DMS53 (cell line): ENCODE measurements around the gene RTN4RL2.

Experiments used
- DNase-seq: peaks from one replicate; lab custom pipeline; 2025; lab: John Stamatoyannopoulos, UW

The RTN4RL2 gene

DNA sequence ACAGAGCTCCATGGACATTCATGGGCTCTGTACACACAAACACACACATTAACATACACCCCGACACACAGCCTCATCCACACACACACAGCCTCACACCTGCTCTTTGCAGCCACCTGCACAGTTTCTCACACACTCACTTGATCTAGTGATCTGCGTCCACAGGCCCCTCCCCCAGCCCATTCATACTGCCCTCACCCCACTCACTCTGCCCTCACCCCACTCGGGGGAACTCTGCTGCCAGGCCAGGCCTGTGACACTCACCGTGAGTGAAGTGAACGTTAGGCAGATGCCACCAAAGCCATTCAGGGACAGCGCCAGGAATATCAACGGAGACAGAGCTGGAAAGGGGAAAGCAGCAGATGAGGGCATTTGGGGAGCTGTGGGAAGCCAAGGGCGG is 40.2 kb downstream of the RTN4RL2 start:
- DNase-seq, result peak; percentile 67

DNA sequence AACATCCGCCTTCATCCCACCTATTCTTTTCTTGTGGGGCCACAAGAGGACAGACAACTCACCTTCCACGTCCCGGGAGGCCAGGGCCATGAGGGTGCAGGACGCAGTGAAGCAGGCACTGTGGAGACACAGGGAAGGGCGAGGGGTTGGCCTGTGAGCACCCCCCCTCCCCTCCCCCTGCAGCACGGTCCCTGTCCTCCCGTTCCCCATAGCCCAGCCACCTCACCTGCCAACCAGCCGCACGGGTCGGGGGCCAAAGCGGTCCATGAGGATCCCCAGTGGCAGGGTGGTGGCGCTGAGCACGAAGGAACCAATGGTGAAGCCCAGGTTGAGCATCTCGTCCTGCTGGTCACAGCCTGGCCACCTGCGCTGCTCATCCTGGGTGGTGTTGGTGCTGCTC is 40.6 kb downstream of the RTN4RL2 start:
- DNase-seq, result peak; percentile 61

DNA sequence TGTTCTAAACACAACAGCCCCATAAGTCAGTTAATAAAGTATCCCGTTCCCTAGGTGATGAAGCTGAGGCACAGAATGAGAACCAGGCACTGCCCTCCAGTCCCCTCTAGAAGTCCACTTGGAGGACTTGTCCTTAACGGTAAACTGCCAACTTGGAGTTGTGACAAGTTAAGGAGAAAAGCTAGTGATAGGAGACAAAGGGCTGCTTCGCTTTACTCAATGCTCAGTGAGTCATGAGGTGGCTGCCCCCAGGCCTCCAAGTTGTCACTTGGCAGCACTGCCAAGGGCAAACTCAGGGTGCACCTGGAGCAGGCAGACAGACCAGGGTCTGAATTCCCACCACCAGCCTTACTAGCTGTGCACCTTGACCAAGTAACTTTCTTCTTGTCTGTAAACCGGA is 41.6 kb downstream of the RTN4RL2 start:
- DNase-seq, result peak; percentile 49

DNA sequence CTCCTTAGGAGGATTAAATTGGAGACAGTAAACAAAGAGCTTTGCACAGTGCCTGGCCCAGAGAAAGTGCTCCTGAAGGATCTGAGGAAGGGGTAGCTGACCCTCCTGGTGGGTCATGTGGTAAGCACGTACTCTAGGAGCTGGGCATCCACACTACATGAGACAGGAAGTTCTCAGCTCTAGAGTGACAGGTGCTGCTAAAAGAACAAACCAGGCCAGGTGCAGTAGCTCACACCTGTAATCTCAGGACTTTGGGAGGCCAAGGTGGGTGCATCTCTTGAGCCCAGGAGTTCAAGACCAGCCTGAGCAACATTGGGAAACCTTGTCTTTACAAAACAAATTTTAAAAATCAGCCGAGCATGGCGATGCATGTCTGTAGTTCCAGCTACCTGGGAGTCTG is 42.0 kb downstream of the RTN4RL2 start:
- peak; percentile 50 for DNase-seq

DNA sequence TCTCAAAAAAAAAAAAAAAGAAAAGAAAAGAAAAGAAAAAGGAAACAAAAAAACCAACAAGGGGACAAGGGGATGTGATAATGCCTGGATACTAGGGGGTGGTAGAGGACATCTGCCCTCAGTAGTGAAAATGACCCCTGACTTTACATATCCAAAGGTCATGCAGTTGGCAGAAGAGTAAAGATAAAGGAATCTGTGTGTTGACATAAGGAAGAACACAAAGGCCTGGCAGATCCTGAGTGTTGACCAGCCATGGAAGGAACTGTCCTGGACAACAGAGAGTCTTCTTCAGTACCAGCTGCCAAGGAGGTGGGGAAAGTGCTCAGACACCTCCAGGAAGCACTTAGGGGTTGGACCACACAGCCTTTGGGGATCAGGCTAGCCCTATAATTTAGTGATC is 42.5 kb downstream of the RTN4RL2 start:
- peak; percentile 9 for DNase-seq

DNA sequence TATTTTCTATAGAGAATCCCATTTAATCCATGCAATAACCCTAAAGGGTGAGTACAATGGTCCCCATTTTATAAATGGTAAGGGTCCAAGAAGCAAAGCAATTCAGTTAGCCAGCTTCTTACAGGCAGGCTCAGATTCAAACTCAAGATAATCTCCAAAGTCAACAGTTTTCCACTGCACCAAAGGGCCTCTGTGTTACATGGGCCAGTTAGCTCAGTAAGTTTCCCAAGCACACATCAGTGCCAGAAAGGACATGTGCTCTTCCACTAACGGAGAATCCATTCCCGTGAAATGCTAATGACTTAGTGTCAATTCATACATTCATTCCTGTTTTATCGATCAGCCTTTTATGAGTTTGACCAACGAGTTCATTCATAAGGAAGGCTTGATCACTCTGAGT is 44.2 kb downstream of the RTN4RL2 start:
- DNase-seq, result no peak

DNA sequence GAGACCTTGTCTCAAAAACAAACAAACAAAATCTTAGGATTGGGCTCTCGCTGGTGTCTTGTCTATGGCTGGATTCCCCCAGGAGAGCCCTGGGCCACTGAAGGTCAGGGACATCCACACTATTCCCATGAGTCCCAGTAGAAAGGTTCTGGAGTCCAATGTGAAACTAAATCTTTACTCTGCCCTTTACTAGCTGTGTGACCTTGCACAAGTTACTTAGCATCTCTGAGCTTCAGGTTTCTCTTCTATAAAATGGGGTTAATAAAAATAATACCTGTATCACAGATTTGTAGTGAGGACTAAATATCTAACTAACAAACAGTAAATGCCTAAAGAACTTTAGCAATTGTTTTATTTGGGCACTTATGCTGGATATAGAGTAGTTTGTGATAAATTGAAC is 46.2 kb downstream of the RTN4RL2 start:
- DNase-seq, result no peak

DNA sequence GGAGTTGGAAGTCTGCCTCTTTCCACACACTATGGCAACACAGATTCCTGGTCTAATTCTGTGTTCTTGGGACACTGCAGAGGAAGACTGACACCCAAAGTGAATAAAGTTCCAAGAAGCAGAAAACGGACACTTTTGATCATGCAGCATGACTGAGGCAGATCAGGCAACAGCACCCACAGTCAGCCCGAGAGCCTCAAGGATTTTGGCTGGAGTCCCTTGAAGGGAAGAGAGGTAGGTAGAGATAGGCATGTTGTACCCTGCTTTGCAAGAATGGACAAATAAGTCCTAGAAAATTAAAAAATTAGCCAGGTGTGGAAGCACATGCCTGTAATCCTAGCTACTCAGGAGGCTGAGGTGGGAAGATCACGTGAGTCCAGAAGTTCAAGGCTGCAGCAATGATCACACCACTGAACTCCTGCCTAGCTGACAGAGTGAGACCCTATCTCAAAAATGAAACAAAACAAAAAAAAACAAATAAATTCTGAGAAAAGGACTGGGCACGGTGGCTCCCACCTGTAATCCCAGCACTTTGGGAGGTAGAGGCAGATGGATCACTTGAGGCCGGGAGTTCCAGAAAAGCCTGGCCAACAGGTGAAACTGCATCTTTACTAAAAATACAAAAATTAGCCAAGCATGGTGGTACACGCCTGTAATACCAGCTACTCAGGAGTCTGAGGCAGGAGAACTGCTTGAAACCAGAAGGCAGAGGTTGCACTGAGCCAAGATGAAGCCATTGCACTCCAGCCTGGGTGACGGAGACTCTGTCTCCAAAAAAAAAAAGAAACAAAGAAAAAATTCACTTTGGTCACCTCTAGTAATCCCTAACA is 48.2 kb downstream of the RTN4RL2 start:
- DNase-seq, result no peak

DNA sequence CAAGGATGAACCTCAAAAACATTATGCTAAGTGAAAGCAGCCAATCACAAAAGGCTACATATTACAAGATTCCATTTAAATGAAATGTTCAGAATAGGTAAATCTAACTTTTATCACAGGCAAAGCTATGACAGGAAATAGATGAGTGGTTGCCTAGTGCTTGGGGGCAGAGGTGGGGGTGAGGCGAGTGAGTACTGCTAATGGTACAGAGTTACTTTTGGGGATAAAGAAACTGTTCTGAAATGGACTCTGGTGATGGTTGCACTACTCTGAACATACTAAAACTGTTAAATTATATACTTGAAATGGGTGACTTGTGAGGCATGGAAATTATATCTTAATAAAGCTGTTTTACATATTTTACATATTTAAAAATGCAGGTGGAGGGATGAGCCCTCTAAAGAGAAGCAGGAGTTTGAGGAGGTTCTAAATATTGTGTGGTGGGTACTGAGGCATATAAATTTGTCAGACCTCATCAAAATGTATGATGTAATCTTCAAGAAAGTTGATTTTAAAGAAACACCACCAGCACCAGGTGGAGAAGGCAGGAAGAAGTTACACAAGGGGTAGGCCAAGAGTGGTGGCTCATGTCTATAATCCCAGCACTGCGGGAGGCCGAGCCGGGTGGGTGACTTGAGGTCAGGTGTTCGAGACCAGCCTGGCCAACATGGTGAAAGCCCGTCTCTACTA is 51.6 kb downstream of the RTN4RL2 start:
- DNase-seq, result no peak

DNA sequence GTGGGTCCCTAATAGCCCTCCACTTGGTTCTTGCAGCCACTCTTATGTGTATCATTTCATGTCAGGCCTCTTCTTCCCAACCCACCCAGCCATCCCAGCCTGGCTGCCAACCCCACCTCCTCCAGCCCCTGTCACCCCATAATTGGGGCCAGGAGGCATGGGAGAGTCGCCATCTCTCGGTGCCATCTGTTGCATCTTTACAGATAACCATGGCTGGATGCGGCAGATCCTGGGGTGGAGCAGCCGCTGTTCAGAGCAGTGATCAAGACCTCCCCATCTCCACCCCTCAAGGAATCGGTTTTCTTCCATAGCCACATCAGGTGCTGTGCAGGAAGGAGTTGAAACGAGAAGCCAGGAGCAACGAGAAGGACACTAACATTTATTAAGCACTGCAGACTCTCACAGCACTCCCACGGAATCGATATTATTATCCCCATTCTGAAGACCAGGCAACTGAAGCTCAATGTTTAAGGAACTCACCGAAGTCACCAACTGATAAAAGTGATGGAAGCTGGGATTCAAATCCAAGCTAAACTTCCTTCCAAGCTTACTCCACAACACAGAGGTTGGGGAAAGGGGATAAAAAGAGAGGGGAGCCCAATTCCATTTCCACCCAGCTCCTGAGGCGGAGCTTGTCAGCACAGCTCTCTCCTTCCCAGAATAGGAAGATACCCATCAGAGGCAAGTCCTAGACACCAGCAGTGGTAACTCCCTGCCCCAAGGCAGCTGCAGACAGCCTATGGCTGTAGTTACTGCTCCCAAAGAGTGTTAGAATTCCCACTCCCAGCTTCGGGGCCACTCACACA is 52.5 kb downstream of the RTN4RL2 start:
- DNase-seq, result no peak

DNA sequence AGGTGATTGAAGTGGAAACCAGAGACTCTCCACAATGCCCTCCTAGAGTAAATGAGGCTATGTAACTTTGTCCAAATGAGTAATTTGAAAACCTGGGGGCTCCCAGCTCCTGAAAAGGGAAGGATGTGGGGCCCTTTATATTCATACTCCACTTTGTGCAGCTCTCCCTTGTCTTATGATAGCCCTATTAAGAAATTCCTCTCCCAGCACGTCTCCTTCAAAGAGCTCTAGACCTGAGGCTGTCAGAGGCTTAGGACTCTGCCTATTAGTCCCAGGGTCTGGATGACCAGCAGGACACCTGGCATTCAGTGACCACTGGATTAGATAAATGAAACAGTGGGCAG is 53.1 kb downstream of the RTN4RL2 start:
- DNase-seq, result no peak

DNA sequence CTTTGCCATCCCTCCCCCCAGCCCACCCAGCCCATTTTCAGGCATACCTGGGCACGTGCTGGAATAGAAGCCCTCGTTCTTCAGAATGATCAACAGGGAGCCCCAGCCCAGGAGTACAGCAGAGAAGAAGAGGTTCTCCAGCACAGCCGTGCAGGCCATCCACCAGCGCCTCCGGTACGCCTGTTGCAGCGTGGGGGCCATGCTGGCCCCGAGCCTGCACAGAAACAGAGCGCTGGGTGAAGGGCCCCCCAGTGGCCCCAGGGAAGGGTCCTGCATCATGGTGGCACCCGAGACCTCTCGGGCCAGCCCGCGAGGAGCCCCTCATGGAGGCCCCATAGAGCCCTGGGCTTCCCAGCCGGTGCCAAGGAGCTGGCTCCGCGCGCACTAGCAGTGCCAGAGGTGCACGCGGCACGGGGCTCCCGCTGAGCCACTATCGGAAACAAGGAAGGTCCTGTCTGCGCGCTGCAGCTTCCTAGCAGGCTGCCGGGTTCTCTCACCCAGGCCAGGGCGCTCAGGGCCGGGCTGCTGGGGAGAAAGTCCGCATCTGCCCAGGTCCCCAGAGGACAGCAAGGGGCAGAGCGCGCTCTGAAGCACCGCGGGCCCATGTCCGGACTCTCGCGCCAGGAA is 53.7 kb downstream of the RTN4RL2 start:
- DNase-seq, result peak; percentile 59

DNA sequence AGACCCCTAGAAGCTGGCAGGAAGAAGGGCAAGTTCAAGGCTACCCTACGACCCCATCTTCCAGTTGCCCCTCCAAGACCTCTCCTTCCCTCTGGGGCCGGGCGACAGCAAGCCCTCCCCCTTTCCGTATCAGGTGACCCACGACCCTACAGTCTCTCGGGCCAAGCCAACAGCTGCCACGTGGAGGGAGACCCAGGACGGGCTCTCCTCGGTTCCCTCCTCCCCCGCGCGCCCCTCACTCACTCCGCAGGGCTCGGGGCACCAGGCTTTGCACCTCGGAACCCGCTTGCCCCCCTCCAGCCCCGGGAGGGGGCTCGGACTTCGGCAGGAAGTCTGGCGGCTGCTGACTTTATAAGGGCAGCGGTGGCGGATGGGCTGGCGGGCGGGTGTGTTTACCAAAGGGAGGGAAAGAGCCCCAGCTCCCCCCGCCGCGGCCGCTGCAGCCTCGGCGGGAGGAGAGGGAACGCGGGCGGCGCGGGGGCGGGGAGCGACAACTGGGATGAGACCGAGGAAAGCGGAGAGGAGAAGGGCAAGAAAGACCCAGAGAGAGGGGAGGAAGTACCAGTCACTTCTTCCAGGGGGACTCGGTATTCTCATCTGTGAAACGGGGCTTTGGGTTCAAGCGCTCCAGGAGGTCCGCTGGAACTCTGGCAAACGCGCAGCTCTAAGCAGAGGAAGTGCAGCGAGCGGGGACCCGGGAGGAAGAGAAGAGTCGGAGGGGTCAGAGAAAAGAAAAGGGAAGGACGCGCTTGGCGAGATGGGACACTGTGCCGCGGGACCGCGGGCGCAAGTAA is 54.4 kb downstream of the RTN4RL2 start:
- DNase-seq, result peak; percentile 60

DNA sequence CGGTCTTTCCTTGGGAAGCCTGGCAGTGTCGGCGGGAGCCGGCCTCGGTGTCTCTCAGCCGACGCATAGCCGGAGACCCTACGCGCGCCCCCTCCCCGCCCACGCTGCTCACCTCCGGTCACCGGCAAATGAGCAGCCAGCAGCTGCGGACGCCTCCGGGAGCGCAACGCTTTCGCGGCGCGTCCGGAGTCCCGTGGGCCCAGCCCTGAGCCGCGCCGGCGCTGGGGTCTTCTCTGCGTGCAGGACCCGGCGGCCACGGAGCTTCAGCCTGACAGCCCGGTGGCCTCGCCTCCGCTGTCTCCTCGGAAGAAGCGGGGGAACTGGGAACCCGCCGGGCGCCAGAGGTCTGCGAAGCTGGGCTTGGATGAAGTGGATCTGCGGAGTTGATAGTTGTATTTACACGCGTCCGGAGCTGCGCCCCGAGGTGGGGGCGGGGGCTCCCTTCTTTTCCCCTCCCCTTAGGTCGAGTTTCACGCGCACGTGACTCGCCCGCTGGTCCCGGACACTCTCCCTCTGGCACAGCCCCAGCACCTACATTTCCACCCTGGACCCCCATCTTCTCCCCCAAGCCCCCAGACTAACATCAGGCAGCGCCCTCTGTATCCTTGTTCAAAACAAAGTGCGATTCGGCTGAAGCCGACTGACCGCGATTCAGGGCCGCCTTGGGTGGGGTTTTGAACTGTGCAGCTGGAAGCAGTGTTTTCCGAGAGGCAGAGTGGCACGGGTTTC is 55.2 kb downstream of the RTN4RL2 start, which contains the start of gene SLC43A1:
TSS of gene SLC43A1 (minus strand) at position 371 of the 729 bp plus-strand sequence. CDS start 1,591 bp downstream, outside the sequence.
- DNase-seq, result peak; percentile 35

DNA sequence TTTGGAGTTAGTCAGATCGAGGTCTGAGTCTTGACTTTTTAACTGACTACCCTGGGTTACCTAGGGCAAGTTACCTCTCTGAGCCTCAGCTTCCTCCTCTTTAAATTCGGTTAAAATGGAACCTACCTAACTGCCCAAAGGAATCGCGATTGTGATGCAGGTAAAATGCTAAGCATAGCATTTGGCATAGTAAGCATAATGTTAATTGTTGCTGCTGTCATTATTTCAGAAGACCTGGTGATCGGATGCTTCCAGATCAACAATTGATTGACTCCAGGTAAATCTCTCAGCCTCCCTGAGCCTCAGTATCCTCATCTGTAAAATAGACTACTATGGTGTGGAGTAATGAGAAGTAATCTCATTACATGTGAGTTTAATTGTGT is 55.7 kb downstream of the RTN4RL2 start:
- no peak for DNase-seq

DNA sequence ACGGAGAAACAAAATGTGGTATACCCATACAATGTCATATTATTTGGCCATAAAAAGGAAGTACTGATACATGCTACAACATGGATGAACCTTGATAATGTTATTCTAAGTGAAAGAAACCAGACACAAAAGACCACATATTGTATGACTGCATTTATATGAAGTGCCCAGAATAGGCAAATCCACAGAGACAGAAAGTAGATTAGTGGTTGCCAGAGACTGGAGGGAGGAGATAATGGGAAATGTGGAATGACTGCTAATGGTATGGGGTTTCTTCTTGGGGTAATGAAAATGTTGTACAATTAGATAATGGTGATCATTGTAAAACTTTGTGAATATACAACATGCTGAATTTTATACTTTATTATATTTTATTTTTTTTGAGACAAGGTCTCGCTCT is 60.8 kb downstream of the RTN4RL2 start:
- DNase-seq, result no peak

DNA sequence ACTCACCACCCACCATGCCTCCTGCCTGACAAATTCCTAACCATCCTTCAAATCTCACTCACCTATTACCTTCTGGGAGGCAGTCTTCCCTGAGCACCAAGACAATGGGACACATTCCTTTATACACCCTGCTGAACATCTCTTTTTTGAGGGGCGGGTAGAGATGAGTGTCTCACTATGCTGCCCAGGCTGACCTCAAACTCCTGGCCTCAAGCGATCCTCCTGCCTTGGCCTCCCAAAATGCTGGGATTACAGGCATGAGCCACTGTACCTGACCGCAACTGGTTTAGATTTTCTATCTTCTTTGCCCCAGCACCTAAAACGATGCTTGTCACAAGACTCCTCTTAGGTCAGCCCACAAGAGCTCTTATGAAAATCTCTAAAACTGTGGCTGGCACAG is 63.1 kb downstream of the RTN4RL2 start:
- DNase-seq, result no peak
